ENCODE data around the gene PLEKHM1. TPM values are rescaled to one million over a fixed set of nuclear protein-coding genes. Genes with fewer than 3 reads are reported as not detected.

Gene PLEKHM1
- total and polyA plus RNA-seq, 2 donors (not counting 3 experiments of a cell fraction or from before 2014, with no cell fraction given) = 29.7 to 52.0 TPM

DNA sequence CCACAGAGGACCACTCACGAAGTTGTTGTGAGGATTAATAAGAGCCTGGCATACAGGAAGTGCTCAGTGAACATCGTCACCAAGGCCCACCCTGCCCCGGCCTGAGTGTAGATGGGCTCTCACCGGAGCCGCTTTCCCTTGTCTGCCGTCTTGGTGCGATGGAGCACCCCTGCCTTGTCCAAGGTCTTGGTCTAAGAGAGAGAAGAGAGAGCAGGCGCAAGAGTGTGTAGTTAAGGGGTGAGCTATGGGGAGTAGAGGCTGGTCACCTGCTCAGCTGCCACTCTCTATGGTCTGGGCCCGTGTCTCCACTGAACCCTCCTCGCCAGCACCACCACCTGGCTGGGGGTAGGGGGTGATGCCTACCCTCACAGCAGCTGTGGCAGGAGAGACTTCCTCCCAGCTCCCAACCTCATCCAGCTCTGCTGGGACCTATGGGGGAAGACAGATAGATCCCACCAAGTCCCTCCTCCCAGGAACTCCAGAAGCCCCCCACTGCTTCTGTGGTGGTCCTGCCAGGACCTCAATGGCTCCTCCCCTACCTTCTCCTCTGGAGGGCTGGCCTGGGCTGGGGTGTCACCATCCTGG lies 86.5 kb downstream of the PLEKHM1 start:
- TF ChIP-seq, protein P1, sequence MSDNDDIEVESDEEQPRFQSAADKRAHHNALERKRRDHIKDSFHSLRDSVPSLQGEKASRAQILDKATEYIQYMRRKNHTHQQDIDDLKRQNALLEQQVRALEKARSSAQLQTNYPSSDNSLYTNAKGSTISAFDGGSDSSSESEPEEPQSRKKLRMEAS (IDR thresholded peaks at IDR 0.05; ENCODE audit: insufficient read depth, insufficient read length) = no peak
- TF ChIP-seq CTCF (IDR thresholded peaks at IDR 0.05; ENCODE audit: extremely low read depth in 1 of 2, insufficient read depth in 1 of 2, low read depth in 1 of 2, low read length in 2 of 2) (no peak), GATA2 (IDR thresholded peaks at IDR 0.05; ENCODE audit: insufficient read depth, insufficient read length, low read depth, low read length) (no peak), MYC (IDR thresholded peaks at IDR 0.05; ENCODE audit: low read depth, low read length) (no peak), EZH2 (IDR thresholded peaks at IDR 0.05; ENCODE audit: borderline replicate concordance, low read depth, low read length, severe bottlenecking) (no peak), JUN (IDR thresholded peaks at IDR 0.05; ENCODE audit: borderline replicate concordance, insufficient read depth, insufficient read length, low read depth) (no peak), POLR2AphosphoS5 (IDR thresholded peaks at IDR 0.05; ENCODE audit: insufficient read depth, low read depth, low read length) (no peak)
- H3K4me1 ChIP-seq (ENCODE audit: control insufficient read depth, extremely low read depth, insufficient read depth, low read length) = no peaks in the 10 kb centered on the region
- no peak for DNase-seq (ENCODE audit: low read depth, low spot score)
- no peaks in the 10 kb centered on the region for H3K9me1 ChIP-seq (replicated peaks; ENCODE audit: control insufficient read depth, extremely low read depth, insufficient read depth, low read length)
- ChIA-PET POLR2A (no interaction called here), CTCF (no interaction called here)
- H3K36me3 ChIP-seq (ENCODE audit: control insufficient read depth in 2 of 2, extremely low read depth in 1 of 2, insufficient read depth in 2 of 2, low read length in 2 of 2) = peaks cover 0 to 25% of the 10 kb centered on the region in 2 experiments
- dilution Hi-C loops (cut with MboI; ENCODE audit: extremely low pct_ligation_motif_present, low sequenced_read_pairs) (no loop called here), intact Hi-C loops (cut with micrococcal nuclease) (no loop called here)
- no peak for FAIRE-seq
- H2AFZ ChIP-seq (ENCODE audit: low read depth, low read length) = no peak overlapping the region
- H4K20me1 ChIP-seq (replicated peaks; ENCODE audit: control insufficient read depth, extremely low read depth, insufficient read depth, low read length) = no peaks in the 10 kb centered on the region
- H3K27ac ChIP-seq (ENCODE audit: insufficient read depth, low read depth, low read length) = no peak overlapping the region
- no peak overlapping the region for H3K4me3 ChIP-seq (replicated peaks in 1 of 3; ENCODE audit: insufficient read depth in 1 of 3, low read depth in 1 of 3, low read length in 3 of 3)
- no peak overlapping the region for H3K9ac ChIP-seq (replicated peaks; ENCODE audit: extremely low read depth, insufficient read depth, low read length)
- no peaks in the 10 kb centered on the region for H3K9me3 ChIP-seq (replicated peaks; ENCODE audit: control insufficient read depth, insufficient read depth, low read length)
- H3K4me2 ChIP-seq (ENCODE audit: insufficient read depth, low read length) = no peak overlapping the region
- BruUV-seq (replicated peaks) = no TSS peak
- H3K27me3 ChIP-seq (ENCODE audit: control insufficient read depth in 2 of 2, insufficient read depth in 2 of 2, low read length in 2 of 2) = no peaks in the 10 kb centered on the region
- H3K79me2 ChIP-seq (ENCODE audit: control insufficient read depth, insufficient read depth, low read length) = no peaks in the 10 kb centered on the region

Data from endothelial cell of umbilical vein (primary cell).